ENCODE data around the gene MIPEP.

DNA sequence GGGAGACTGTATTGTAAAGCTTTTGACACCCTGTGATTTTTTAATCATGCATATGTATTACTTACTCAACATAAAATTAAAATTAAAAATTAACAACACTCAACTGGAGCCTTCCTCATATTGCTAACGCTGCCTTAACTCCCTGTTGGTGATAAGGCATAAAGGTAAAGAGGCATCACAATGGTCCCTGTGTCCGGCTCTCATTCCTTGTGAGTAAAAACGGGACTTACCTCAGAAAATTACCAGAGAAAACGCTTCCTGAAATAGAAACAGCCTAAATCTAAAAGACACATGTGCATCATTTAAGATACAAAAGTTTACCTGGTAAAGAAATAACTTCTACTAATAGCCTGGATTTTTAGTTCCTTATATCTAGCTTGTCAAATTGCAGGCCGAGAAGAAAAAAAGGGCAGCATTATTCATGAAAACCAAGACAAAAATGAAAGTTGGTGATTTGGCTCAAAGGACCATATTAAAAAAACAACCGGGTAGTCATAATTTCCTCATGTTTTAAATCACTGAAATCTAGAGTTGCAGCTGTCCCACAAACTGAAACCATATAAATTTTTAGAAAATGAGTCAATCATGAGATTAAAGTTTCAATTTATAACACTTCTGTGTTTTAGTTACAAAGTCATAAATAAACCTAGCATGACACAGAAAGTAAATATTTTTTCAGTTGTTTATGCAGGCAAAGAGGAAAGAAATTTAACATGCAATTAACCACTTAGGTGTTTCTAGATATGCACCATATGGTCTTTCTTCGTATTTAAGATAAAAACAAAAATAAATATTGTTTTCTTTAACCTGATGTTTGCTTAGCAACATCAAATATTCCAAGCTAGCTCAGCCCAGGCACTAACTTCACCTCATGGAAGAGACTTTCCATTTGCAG is 94.7 kb downstream of the MIPEP start:
- TF ChIP-seq POLR2A (IDR thresholded peaks at IDR 0.05; ENCODE audit: low read length) (no peak), GATA1 (IDR thresholded peaks at IDR 0.05; ENCODE audit: low read depth, low read length) (no peak)

All from erythroblast (primary cell).